Measurements from ENCODE around the gene ZNF746.

DNA sequence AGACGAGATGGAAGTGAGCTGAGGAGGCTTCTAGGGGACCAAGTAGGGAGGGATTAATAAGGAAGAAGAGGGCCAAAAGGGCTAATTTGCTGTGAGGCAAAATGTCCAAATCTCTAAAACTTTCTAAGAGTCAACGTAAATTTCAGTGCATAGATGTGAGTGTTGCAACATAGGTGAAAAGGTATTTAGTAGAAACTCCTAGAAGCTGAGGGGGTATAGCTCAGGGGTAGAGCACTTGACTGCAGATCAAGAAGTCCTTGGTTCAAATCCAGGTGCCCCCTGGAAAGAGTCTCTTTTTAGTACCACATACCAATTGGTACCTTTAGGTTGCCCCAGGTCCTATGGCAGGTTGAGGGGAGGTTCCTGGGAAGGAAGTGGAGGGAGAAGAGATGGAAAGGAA, 48.7 kb upstream of the ZNF746 start:
- TF ChIP-seq POLR2A (IDR thresholded peaks at IDR 0.05) = no peak
- TF ChIP-seq, protein P1, sequence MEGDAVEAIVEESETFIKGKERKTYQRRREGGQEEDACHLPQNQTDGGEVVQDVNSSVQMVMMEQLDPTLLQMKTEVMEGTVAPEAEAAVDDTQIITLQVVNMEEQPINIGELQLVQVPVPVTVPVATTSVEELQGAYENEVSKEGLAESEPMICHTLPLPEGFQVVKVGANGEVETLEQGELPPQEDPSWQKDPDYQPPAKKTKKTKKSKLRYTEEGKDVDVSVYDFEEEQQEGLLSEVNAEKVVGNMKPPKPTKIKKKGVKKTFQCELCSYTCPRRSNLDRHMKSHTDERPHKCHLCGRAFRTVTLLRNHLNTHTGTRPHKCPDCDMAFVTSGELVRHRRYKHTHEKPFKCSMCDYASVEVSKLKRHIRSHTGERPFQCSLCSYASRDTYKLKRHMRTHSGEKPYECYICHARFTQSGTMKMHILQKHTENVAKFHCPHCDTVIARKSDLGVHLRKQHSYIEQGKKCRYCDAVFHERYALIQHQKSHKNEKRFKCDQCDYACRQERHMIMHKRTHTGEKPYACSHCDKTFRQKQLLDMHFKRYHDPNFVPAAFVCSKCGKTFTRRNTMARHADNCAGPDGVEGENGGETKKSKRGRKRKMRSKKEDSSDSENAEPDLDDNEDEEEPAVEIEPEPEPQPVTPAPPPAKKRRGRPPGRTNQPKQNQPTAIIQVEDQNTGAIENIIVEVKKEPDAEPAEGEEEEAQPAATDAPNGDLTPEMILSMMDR (IDR thresholded peaks at IDR 0.05) = no peak
- no peak for TF ChIP-seq POLR2AphosphoS5 (IDR thresholded peaks at IDR 0.05)

Measured in breast epithelium (tissue), 3 donors.